GM12874 (cell line): ENCODE results near the gene SMR3A.

Experiments
- CTCF ChIP-seq: IDR thresholded peaks from 2 replicates; pipeline ENCODE4 v1.5.1; 2011; ENCODE audit warnings: low read depth, mild to moderate bottlenecking, control low read depth, low read length, moderate library complexity; ENCODE audit not compliant: insufficient read depth

Gene SMR3A

GRCh38 chr4:70360460-70360859, at the start of gene SMR3A:
TSS of gene SMR3A (plus strand) at chr4:70360760. CDS start at chr4:70362116, 1,356 bp downstream.
- no peak for TF ChIP-seq CTCF

- TF ChIP-seq CTCF: no peak
Measured at GRCh38 chr4:70313736-70314135, 46.8 kb upstream of the SMR3A start.

GRCh38 chr4:70315928-70316327, 44.6 kb upstream of the SMR3A start:
- peak; percentile 46 for TF ChIP-seq CTCF

GRCh38 chr4:70326052-70326451, 34.5 kb upstream of the SMR3A start:
- no peak for TF ChIP-seq CTCF

- no peak for TF ChIP-seq CTCF
Measured at GRCh38 chr4:70334681-70335080, 25.9 kb upstream of the SMR3A start, which contains the start of gene CABS1. TSS of gene CABS1 (plus strand) at chr4:70334981. CDS start at chr4:70335040, 59 bp downstream.

GRCh38 chr4:70336043-70336442, 24.5 kb upstream of the SMR3A start:
- no peak for TF ChIP-seq CTCF

GRCh38 chr4:70337886-70338420, 22.6 kb upstream of the SMR3A start:
- TF ChIP-seq CTCF: no peak
